Lung microvascular endothelial cell (primary cell): ENCODE results near the gene B4GAT1. TPM values are rescaled to one million over a fixed set of nuclear protein-coding genes. Genes with fewer than 3 reads are reported as not detected.
"Not testable (repeated sequence)": the region's sequence is repeated elsewhere in the genome, so short reads cannot be mapped to it uniquely, and the experiment has no call there.

Experiments
- DNase-seq, 2 donors: peaks; one replicate each; pipeline versions ENCODE4 v3.0.0 to v3.0.0-alpha.2; 2010; ENCODE audit warnings: low read depth in 2 of 2
- total RNA-seq: library from RNA; depleted of rRNA; stranded (reverse); fragments of >200 nt; gene quantifications from 2 replicates; pipeline ENCODE4 v1.2.1, GENCODE V29; 2014

The B4GAT1 gene
- total RNA-seq, 1 donor from 2014 or later: 19.8 TPM

DNA sequence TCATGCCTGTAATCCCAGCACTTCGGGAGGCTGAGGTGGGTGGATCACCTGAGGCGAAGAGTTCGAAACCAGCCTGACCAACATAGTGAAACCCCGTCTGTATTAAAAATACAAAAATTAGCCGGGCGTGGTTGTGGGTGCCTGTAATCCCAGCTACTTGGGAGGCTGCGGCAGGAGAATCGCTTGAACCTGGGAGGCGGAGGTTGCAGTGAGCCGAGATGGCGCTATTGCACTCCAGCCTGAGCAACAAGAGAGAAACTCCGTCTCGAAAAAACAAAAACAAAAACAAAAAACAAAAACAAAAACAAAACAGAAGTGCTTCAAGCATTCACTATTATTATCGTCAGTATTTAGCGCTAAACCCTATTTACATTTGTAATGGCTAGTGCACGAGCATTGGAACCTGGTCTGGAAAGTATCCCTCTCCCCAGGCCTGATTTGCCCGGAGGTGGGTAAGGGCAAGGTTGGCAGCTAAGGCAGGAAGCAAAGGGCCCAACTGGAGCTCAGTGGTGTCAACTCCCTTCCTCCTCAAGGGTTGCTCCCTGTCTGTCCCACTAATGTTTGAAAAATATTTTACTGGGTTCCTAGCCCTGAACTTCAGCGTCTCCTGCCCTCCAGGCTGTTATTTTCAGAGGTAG, 36.5 kb downstream of the B4GAT1 start:
- DNase-seq: not testable (repeated sequence)

DNA sequence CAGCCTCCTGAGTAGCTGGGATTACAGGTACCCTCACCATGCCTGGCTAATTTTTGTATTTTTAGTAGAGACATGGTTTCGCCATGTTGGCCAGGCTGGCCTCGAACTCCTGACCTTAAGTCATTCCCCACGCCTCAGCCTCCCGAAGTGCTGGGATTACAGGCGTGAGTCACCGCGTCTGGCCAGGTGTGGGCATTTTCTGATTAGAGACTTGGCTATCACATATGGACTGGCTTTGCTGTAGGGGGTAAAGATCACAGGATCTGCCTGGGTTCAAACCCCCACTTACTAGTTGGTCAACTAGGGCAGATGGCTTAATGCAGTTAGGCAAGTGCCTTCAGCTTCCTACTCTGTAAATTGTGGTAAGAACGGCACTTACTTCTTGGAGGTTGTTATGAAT, 37.1 kb downstream of the B4GAT1 start:
- DNase-seq: no peak

DNA sequence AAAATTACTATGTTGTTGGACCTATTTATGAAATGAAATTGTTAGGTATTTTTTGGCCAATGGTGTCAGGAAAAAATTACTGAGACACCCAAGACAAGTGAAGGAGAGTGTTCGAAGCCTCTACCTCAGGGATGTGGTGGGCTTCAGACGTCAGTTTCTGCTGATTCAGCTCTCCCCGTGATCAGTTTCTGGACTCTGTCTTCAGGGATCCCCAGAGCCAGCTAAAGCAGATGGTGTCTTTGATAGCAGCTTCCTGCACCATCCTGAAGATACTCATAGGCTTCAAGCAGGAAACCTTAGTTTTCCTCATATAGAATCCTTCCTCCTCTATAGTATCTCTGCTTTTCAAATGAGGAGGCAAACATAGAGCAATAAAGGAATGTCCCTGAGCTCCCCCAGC, 38.0 kb downstream of the B4GAT1 start:
- DNase-seq: no peak

DNA sequence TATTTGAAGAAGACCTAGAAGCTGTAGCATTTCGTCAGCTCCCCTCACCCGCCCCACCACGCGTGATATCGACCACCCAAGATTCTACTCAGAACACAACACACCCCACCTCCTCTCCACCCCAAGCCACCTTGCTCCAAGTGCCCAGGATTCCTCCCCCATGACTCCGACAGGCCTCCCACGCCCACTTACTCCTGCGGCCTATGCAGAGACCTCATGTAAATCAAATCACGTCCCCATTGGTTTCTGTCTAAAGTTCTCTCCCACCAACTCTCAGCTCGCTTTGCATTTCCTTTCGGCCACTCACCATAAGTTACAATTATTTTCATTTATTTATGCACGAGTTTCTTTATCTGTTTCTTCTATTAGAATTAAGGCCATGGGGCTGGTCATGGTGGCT, 44.8 kb downstream of the B4GAT1 start:
- DNase-seq: no peak

DNA sequence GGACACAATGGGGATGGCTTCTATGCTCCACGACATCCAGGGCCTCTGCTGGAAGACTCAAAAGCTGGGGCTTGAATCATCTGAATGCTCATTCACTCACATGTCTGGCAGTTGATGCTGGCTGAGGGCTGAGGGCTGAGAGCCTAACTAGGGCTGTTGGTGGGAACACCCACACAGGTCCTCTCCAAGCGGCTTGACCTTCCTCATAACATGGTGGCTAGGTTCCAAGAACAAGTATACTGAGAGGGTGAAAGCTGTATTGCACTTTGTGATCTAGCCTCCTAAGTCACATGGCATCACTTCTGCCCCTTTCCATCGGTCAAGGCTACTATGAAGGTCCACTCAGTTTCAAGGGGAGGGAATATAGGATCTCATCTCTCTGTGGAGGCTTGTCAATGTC, 48.2 kb downstream of the B4GAT1 start:
- DNase-seq: no peak

DNA sequence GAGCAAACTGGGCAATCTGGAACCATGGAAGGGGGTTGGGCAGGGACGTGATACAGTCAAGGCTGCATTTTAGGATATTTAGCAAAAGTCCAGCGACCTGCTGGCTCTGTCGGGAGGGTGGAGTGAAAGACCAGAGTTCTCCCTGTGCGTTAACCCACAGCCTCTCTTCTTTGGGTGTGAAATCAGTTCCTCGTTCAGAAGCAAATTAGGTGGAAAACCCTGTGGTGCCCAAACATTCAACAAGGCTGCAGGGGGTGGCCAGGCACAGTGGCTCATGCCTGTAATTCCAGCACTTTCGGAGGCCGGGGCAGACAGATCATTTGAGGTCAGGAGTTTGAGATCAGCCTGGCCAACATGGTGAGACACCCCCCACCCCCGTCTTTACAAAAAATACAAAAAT, 49.8 kb downstream of the B4GAT1 start:
- DNase-seq: no peak

Other genes with a start within 250 kb of the B4GAT1 start
- gene KLC2, start 89.9 kb downstream of the B4GAT1 start, total RNA-seq: 7.3 and 8.7 TPM in 2 replicates
- gene RAB1B, start 79.0 kb downstream of the B4GAT1 start, total RNA-seq: 64.1 and 70.8 TPM in 2 replicates
- under 0.01 TPM in 1 of 2 replicates, not detected in the other for gene CNIH2, start 69.5 kb downstream of the B4GAT1 start, total RNA-seq
- 95.9 and 136 TPM in 2 replicates for gene YIF1A, start 58.5 kb downstream of the B4GAT1 start, total RNA-seq
- under 0.01 TPM in 1 of 2 replicates, not detected in the other for gene TMEM151A, start 55.7 kb downstream of the B4GAT1 start, total RNA-seq
- under 0.01 TPM in 2 replicates for gene CD248, start 30.6 kb downstream of the B4GAT1 start, total RNA-seq
- 2.8 and 3.5 TPM in 2 replicates for gene RIN1, start 11.2 kb downstream of the B4GAT1 start, total RNA-seq
- 49.7 and 54.6 TPM in 2 replicates for gene BRMS1, start 2.5 kb downstream of the B4GAT1 start, total RNA-seq
- 0.22 and 0.79 TPM in 2 replicates for gene SLC29A2, start 24.1 kb upstream of the B4GAT1 start, total RNA-seq
- not detected in 2 replicates for gene NPAS4, start 73.4 kb upstream of the B4GAT1 start, total RNA-seq
- 30.9 and 31.9 TPM in 2 replicates for gene MRPL11, start 91.2 kb upstream of the B4GAT1 start, total RNA-seq
- gene PELI3, start 119.3 kb upstream of the B4GAT1 start, total RNA-seq: 3.3 and 4.4 TPM in 2 replicates
- gene DPP3, start 132.8 kb upstream of the B4GAT1 start, total RNA-seq: 46.4 and 48.4 TPM in 2 replicates
- 12.1 and 12.9 TPM in 2 replicates for gene BBS1, start 163.0 kb upstream of the B4GAT1 start, total RNA-seq
- 12.0 and 20.8 TPM in 2 replicates for gene ZDHHC24, start 198.4 kb upstream of the B4GAT1 start, total RNA-seq
- under 0.01 TPM in 1 of 2 replicates, not detected in the other for gene ACTN3, start 199.3 kb upstream of the B4GAT1 start, total RNA-seq
- 18.5 and 49.6 TPM in 2 replicates for gene CTSF, start 221.0 kb upstream of the B4GAT1 start, total RNA-seq
- gene CCDC87, start 245.4 kb upstream of the B4GAT1 start, total RNA-seq: under 0.01 and 0.20 TPM in 2 replicates
- 21.2 and 25.5 TPM in 2 replicates for gene CCS, start 245.6 kb upstream of the B4GAT1 start, total RNA-seq